Endothelial cell of umbilical vein (primary cell): ENCODE results near the gene SLC4A4. TPM values are rescaled to one million over a fixed set of nuclear protein-coding genes. Genes with fewer than 3 reads are reported as not detected.

Experiments
- BruUV-seq: library from RNA; stranded (reverse); fragments of 400-500 nt; replicated peaks from 2 replicates; lab custom pipeline; 2021; lab: Mats Ljungman, UMichigan
- CTCF ChIA-PET: fragments of 300-600, 350-600 bp; sonication (Branson Sonifier 250); formaldehyde crosslinking; loops from one replicate; lab custom pipeline; 2021; ENCODE audit warnings: antibody characterized with exemption, inconsistent platforms; lab: Charles Lee
- POLR2A ChIA-PET: fragments of 300-600, 350-600 bp; sonication (Branson Sonifier 250); formaldehyde crosslinking; loops from one replicate; lab custom pipeline; 2021; ENCODE audit warnings: antibody characterized with exemption, inconsistent platforms; lab: Charles Lee
- DNase-seq: peaks from one replicate; pipeline ENCODE4 v3.0.0-alpha.2; 2011; ENCODE audit warnings: low read depth, low spot score
- FAIRE-seq: peaks from 2 replicates; lab custom pipeline; 2011; peaks lifted over from hg19 to GRCh38; lab: Jason Lieb, UNC
- H2AFZ ChIP-seq: 2 replicates; pipeline ENCODE4 v1.6.0; 2012; ENCODE audit warnings: low read depth, low read length, control low read depth, inconsistent platforms
- H3K27ac ChIP-seq: 2 replicates; pipeline ENCODE4 v1.5.1; 2011; ENCODE audit warnings: low read depth, mild to moderate bottlenecking, control low read depth, low read length, moderate library complexity; ENCODE audit not compliant: insufficient read depth
- H3K27me3 ChIP-seq, 2 experiments: 2 replicates each; pipeline versions ENCODE4 v1.6.0 to v1.6.1; 2011; ENCODE audit warnings: low read length in 2 of 2, mixed read lengths in 1 of 2; ENCODE audit not compliant: control insufficient read depth in 2 of 2, insufficient read depth in 2 of 2
- H3K36me3 ChIP-seq, 2 experiments: 2 replicates in 1 of 2; 3 replicates in 1 of 2; pipeline ENCODE4 v1.5.1; 2011; ENCODE audit warnings: low read length in 2 of 2, mild to moderate bottlenecking in 1 of 2, moderate library complexity in 1 of 2; ENCODE audit not compliant: control insufficient read depth in 2 of 2, insufficient read depth in 2 of 2; ENCODE audit errors: extremely low read depth in 1 of 2
- H3K4me1 ChIP-seq: 3 replicates; pipeline ENCODE4 v1.5.1; 2011; ENCODE audit warnings: mild to moderate bottlenecking, low read length; ENCODE audit not compliant: control insufficient read depth, insufficient read depth; ENCODE audit errors: extremely low read depth
- H3K4me2 ChIP-seq: 2 replicates; pipeline ENCODE4 v1.6.1; 2011; ENCODE audit warnings: low read length, control low read depth, mixed read lengths; ENCODE audit not compliant: insufficient read depth
- H3K4me3 ChIP-seq, 3 experiments: fragments of 200-600 bp in 1 of 3; sonication (generic), shearing (Covaris generic) in 1 of 3; replicated peaks in 1 of 3; 2 replicates each; pipeline ENCODE4 v1.5.1; 2011 to 2016; ENCODE audit warnings: control low read depth in 3 of 3, low read length in 3 of 3, mild to moderate bottlenecking in 2 of 3, inconsistent platforms in 1 of 3, low read depth in 1 of 3, moderate library complexity in 1 of 3; ENCODE audit not compliant: insufficient read depth in 1 of 3
- H3K79me2 ChIP-seq: 2 replicates; pipeline ENCODE4 v1.6.0; 2012; ENCODE audit warnings: low read length, inconsistent platforms; ENCODE audit not compliant: control insufficient read depth, insufficient read depth
- H3K9ac ChIP-seq: replicated peaks from 2 replicates; pipeline ENCODE3; 2011; ENCODE audit warnings: low read length, control low read depth; ENCODE audit not compliant: insufficient read depth; ENCODE audit errors: extremely low read depth
- H3K9me1 ChIP-seq: replicated peaks from 3 replicates; pipeline ENCODE4 v1.6.0; 2011; ENCODE audit warnings: mild to moderate bottlenecking, low read length; ENCODE audit not compliant: control insufficient read depth, insufficient read depth; ENCODE audit errors: extremely low read depth
- H3K9me3 ChIP-seq: replicated peaks from 2 replicates; pipeline ENCODE4 v1.5.1; 2012; ENCODE audit warnings: low read length, inconsistent platforms; ENCODE audit not compliant: control insufficient read depth, insufficient read depth
- H4K20me1 ChIP-seq: replicated peaks from 2 replicates; pipeline ENCODE3; 2011; ENCODE audit warnings: mild to moderate bottlenecking, low read length; ENCODE audit not compliant: control insufficient read depth, insufficient read depth; ENCODE audit errors: extremely low read depth
- CTCF ChIP-seq, 2 donors: IDR thresholded peaks; 1 replicate in 1 of 2; 2 replicates in 1 of 2; pipeline ENCODE4 v1.5.1; 2011; ENCODE audit warnings: low read length in 2 of 2, mild to moderate bottlenecking in 2 of 2, moderate library complexity in 2 of 2, control low read depth in 1 of 2, inconsistent platforms in 1 of 2, low read depth in 1 of 2; ENCODE audit not compliant: insufficient read depth in 1 of 2; ENCODE audit errors: extremely low read depth in 1 of 2
- EZH2 ChIP-seq: IDR thresholded peaks from 2 replicates; pipeline ENCODE4 v1.6.1; 2012; ENCODE audit warnings: borderline replicate concordance, low read depth, mild to moderate bottlenecking, moderate library complexity, low read length, inconsistent platforms; ENCODE audit not compliant: severe bottlenecking
- FOS ChIP-seq: IDR thresholded peaks from 2 replicates; pipeline ENCODE4 v1.6.1; 2011; ENCODE audit warnings: mild to moderate bottlenecking, low read length, moderate library complexity, borderline replicate concordance; ENCODE audit not compliant: insufficient read depth
- GATA2 ChIP-seq: IDR thresholded peaks from 2 replicates; pipeline ENCODE4 v1.7.0; 2011; ENCODE audit warnings: low read depth, mild to moderate bottlenecking, moderate library complexity, mixed read lengths, low read length; ENCODE audit not compliant: insufficient read length, insufficient read depth
- JUN ChIP-seq: IDR thresholded peaks from 2 replicates; pipeline ENCODE4 v1.6.1; 2011; ENCODE audit warnings: borderline replicate concordance, low read depth; ENCODE audit not compliant: insufficient read length, insufficient read depth
- MYC ChIP-seq: IDR thresholded peaks from one replicate; pipeline ENCODE4 v1.6.1; 2011; ENCODE audit warnings: mild to moderate bottlenecking, low read depth, low read length
- POLR2A ChIP-seq: IDR thresholded peaks from 2 replicates; pipeline ENCODE4 v1.6.1; 2012; ENCODE audit warnings: low read depth, mild to moderate bottlenecking, control low read depth, low read length
- POLR2AphosphoS5 ChIP-seq: IDR thresholded peaks from 2 replicates; pipeline ENCODE4 v1.6.1; 2012; ENCODE audit warnings: low read depth, mild to moderate bottlenecking, control low read depth, low read length, moderate library complexity; ENCODE audit not compliant: insufficient read depth
- dilution Hi-C: fragments of 300-500 bp; cut with MboI; formaldehyde crosslinking; loops from one replicate; pipeline ENCODE4 v1.15.0; 2019; ENCODE audit warnings: low sequenced_read_pairs; ENCODE audit not compliant: extremely low pct_ligation_motif_present
- intact Hi-C: fragments of 100-400 bp; cut with micrococcal nuclease; formaldehyde crosslinking; loops from one replicate; pipeline ENCODE4 v1.10.0; 2022
- polyA plus RNA-seq, 4 experiments: library from polyadenylated mRNA; depleted of rRNA in 3 of 4; stranded (reverse) in 3 of 4; unstranded in 1 of 4; fragments of >200 nt; gene quantifications; 2 replicates each; pipeline versions ENCODE4 v1.2.1 to v1.2.3, GENCODE V29; 2011 to 2012; ENCODE audit warnings: missing spikeins in 1 of 4
- total RNA-seq: library from RNA; stranded (reverse); gene quantifications from 2 replicates; pipeline ENCODE4 v1.2.3, GENCODE V29; 2021
- TF ChIP-seq, protein P1 (sequence below): IDR thresholded peaks from 2 replicates; pipeline ENCODE4 v1.6.1; 2011; ENCODE audit not compliant: insufficient read depth, insufficient read length

SLC4A4 gene
- total and polyA plus RNA-seq, 2 donors (not counting 3 experiments of a cell fraction or from before 2014, with no cell fraction given), result not detected

DNA sequence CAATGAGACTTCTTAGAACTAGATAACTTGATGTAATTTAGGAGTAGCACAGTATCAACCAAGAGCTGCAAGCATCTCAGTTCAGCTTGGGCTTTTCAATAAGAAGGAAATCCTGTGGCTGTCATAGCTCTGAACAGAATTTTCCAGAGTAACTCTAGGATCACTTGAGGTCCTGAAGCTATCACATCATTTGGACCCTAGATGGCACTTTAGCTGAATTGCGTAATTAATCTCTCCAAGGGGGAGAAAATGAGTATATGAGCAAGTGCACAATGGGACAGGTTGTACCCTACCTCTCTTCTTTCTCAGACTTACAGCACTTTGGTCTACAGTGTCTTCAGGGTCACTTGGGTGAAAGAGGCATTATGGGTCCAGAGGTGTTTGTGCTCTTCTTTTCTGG is 45.2 kb downstream of the SLC4A4 start:
- Histone ChIP-seq H3K36me3 (no peaks in the 10 kb centered on the region), H3K4me2 (no peak overlapping the region), H3K9ac (no peak overlapping the region), H3K27ac (no peak overlapping the region), H3K27me3 (no peaks in the 10 kb centered on the region), H3K9me3 (no peaks in the 10 kb centered on the region), H2AFZ (no peak overlapping the region), H3K9me1 (no peaks in the 10 kb centered on the region), H3K79me2 (no peaks in the 10 kb centered on the region), H3K4me3 (no peak overlapping the region), H4K20me1 (no peaks in the 10 kb centered on the region), H3K4me1 (no peaks in the 10 kb centered on the region)
- no TSS peak for BruUV-seq
- DNase-seq (no peak), FAIRE-seq (no peak)
- intact Hi-C loops, result no loop called here
- ChIA-PET CTCF (no interaction called here), POLR2A (no interaction called here)
- dilution Hi-C loops, result no loop called here
- TF ChIP-seq, protein P1, sequence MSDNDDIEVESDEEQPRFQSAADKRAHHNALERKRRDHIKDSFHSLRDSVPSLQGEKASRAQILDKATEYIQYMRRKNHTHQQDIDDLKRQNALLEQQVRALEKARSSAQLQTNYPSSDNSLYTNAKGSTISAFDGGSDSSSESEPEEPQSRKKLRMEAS, result no peak
- TF ChIP-seq EZH2 (no peak), JUN (no peak), GATA2 (no peak), FOS (no peak), CTCF (IDR thresholded peaks at IDR 0.05; ENCODE audit: extremely low read depth in 1 of 2, insufficient read depth in 1 of 2, low read depth in 1 of 2, low read length in 2 of 2) (no peak), POLR2A (no peak), POLR2AphosphoS5 (no peak), MYC (no peak)
